GM21381 (cell line): ENCODE measurements around the gene EHD2.

Experiments
- ATAC-seq: cut with Tn5 transposase; IDR thresholded peaks from one replicate; pipeline ENCODE4 v1.9.1; 2021; ENCODE audit warnings: mild to moderate bottlenecking, moderate library complexity; ENCODE audit not compliant: unreplicated experiment

The EHD2 gene

GRCh38 chr19:47691090-47691489 lies 22.1 kb upstream of the EHD2 start:
- no peak for ATAC-seq

- no peak for ATAC-seq
These were observed 21.4 kb upstream of the EHD2 start for GRCh38 chr19:47691782-47692181.

- no peak for ATAC-seq
These were observed 19.7 kb upstream of the EHD2 start for GRCh38 chr19:47693489-47693888.

- ATAC-seq: no peak
These were observed 19.3 kb upstream of the EHD2 start for GRCh38 chr19:47693903-47694302.

- no peak for ATAC-seq
These were observed 18.6 kb upstream of the EHD2 start for GRCh38 chr19:47694466-47695273.

GRCh38 chr19:47695533-47696262 lies 17.5 kb upstream of the EHD2 start:
- ATAC-seq: no peak

- no peak for ATAC-seq
These were observed 16.6 kb upstream of the EHD2 start for GRCh38 chr19:47696635-47697034.

GRCh38 chr19:47697863-47698609 lies 15.2 kb upstream of the EHD2 start:
- ATAC-seq: no peak

- no peak for ATAC-seq
These were observed 14.4 kb upstream of the EHD2 start for GRCh38 chr19:47698631-47699359.

GRCh38 chr19:47699360-47699917 lies 13.8 kb upstream of the EHD2 start:
- ATAC-seq: no peak

- no peak for ATAC-seq
These were observed 12.1 kb upstream of the EHD2 start for GRCh38 chr19:47700934-47701716.

GRCh38 chr19:47701717-47702552 lies 11.3 kb upstream of the EHD2 start:
- ATAC-seq: no peak

- ATAC-seq: no peak
These were observed 10.6 kb upstream of the EHD2 start for GRCh38 chr19:47702671-47703070.

- ATAC-seq: no peak
These were observed 9.9 kb upstream of the EHD2 start for GRCh38 chr19:47703301-47703700.

GRCh38 chr19:47704024-47704423 lies 9.2 kb upstream of the EHD2 start:
- no peak for ATAC-seq

GRCh38 chr19:47704656-47705055 lies 8.6 kb upstream of the EHD2 start:
- ATAC-seq: no peak

- no peak for ATAC-seq
These were observed 5.9 kb upstream of the EHD2 start for GRCh38 chr19:47707135-47707925.

- ATAC-seq: no peak
These were observed 1.5 kb upstream of the EHD2 start for GRCh38 chr19:47711652-47712242.
